BLaER1 treated with 17β-estradiol and CSF1 and Interleukin-3, amounts not matched to agents 10 nM and 100 nM (cell line): Measurements from ENCODE around the gene UBB.

Experiments used
- H3K27ac ChIP-seq, 11 experiments: shearing (Covaris generic); formaldehyde crosslinking; 2 replicates each; pipeline ENCODE4 v1.8.1; 2022
- H3K27me3 ChIP-seq, 11 experiments: shearing (Covaris generic); formaldehyde crosslinking; 2 replicates each; pipeline ENCODE4 v1.8.1; 2022
- H3K36me3 ChIP-seq, 11 experiments: shearing (Covaris generic); formaldehyde crosslinking; 2 replicates each; pipeline ENCODE4 v1.8.1; 2022
- H3K4me1 ChIP-seq, 10 experiments: shearing (Covaris generic); formaldehyde crosslinking; 2 replicates each; pipeline ENCODE4 v1.8.1; 2022
- H3K4me2 ChIP-seq, 11 experiments: shearing (Covaris generic); formaldehyde crosslinking; 2 replicates each; pipeline ENCODE4 v1.8.1; 2022
- H3K4me3 ChIP-seq, 10 experiments: shearing (Covaris generic); formaldehyde crosslinking; 2 replicates each; pipeline ENCODE4 v1.8.1; 2022
- H3K9ac ChIP-seq, 11 experiments: shearing (Covaris generic); formaldehyde crosslinking; 2 replicates each; pipeline ENCODE4 v1.8.1; 2022
- H3K9me3 ChIP-seq, 11 experiments: shearing (Covaris generic); formaldehyde crosslinking; replicated peaks in 1 of 11; 2 replicates each; pipeline ENCODE4 v1.8.1; 2022
- H4K20me1 ChIP-seq, 11 experiments: shearing (Covaris generic); formaldehyde crosslinking; 2 replicates each; pipeline ENCODE4 v1.8.1; 2022
- Cebpa-rat ChIP-seq, 11 experiments: shearing (Covaris generic); IDR thresholded peaks; 2 replicates each; pipeline ENCODE4 v1.8.1; 2022

UBB gene

DNA sequence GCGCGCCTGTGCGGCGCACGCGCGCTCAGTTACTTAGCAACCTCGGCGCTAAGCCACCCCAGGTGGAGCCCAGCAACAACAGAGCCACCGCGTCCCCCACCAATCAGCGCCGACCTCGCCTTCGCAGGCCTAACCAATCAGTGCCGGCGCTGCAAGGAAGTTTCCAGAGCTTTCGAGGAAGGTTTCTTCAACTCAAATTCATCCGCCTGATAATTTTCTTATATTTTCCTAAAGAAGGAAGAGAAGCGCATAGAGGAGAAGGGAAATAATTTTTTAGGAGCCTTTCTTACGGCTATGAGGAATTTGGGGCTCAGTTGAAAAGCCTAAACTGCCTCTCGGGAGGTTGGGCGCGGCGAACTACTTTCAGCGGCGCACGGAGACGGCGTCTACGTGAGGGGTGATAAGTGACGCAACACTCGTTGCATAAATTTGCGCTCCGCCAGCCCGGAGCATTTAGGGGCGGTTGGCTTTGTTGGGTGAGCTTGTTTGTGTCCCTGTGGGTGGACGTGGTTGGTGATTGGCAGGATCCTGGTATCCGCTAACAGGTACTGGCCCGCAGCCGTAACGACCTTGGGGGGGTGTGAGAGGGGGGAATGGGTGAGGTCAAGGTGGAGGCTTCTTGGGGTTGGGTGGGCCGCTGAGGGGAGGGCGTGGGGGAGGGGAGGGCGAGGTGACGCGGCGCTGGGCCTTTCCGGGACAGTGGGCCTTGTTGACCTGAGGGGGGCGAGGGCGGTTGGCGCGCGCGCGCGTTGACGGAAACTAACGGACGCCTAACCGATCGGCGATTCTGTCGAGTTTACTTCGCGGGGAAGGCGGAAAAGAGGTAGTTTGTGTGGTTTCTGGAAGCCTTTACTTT is at the start of gene UBB:
TSS of gene UBB (plus strand) at position 452 of the 856 bp plus-strand sequence. CDS start 817 bp downstream, outside the sequence.
- peak within 1 kb of the TSS; percentile 83 to 97 (median 93) for H3K9ac ChIP-seq
- no peaks in the 10 kb centered on the region for H3K9me3 ChIP-seq
- peaks cover 33 to 48% (median 41%) of the 10 kb centered on the region in 11 experiments for H4K20me1 ChIP-seq
- TF ChIP-seq Cebpa-rat (IDR thresholded peaks at IDR 0.05), result peak in 10 of 11 experiments; percentile 62 to 97 (median 84); a peak in 18 of 22 replicates
- no peaks in the 10 kb centered on the region for H3K27me3 ChIP-seq
- peaks cover 19 to 33% (median 27%) of the 10 kb centered on the region in 11 experiments for H3K36me3 ChIP-seq
- peak within 1 kb of the TSS; percentile 69 to 89 (median 80) for H3K4me3 ChIP-seq
- peak within 1 kb of the TSS; percentile 83 to 98 (median 93) for H3K4me2 ChIP-seq
- H3K4me1 ChIP-seq, result peaks cover 33 to 47% (median 40%) of the 10 kb centered on the region in 10 experiments
- peak within 1 kb of the TSS; percentile 88 to 100 (median 98) for H3K27ac ChIP-seq

DNA sequence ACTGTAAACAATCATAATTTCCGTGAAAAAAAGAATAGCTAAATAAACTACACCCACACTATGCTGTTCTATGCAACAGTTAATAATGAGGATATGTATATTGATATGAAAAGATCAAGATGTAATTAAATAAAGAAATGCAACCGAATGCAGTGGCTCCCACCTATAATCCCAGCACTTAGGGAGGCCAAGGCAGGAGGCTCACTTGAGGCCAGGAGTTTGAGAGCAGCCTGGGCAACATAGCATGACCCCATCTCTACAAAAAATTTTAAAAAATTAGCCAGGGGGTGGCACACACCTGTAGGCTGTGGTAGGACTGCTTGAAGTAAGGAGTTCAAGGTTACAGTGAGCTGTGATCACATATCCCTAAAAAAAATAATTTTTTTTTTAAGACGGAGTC is 42.5 kb upstream of the UBB start:
- Histone ChIP-seq H3K27me3 (no peaks in the 10 kb centered on the region), H3K9ac (no peak overlapping the region), H3K4me3 (no peak overlapping the region), H3K9me3 (no peaks in the 10 kb centered on the region), H3K4me1 (no peaks in the 10 kb centered on the region), H3K27ac (no peak overlapping the region), H4K20me1 (no peaks in the 10 kb centered on the region), H3K4me2 (no peak overlapping the region), H3K36me3 (peaks cover 0 to 13% (median 10%) of the 10 kb centered on the region in 11 experiments; a peak in 11 of 22 replicates)
- no peak for TF ChIP-seq Cebpa-rat (IDR thresholded peaks at IDR 0.05)

DNA sequence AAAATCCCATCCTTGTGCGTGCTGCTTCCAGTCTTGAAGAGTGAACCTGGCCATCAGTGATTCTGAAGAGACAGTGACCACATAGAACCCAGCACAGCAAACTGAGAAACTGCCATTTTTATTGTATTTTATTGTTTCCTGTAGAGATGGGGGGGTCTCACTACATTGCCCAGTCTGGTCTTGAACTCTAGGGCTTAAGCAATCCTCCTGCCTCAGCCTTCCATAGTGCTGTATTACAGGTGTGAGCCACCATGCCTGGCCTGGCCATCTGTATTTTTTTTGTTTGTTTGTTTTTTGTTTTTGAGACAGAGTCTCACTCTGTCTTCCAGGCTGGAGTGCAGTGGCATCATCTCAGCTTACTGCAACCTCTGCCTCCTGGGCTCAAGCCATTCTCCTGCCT is 41.5 kb upstream of the UBB start:
- Histone ChIP-seq H3K4me1 (no peaks in the 10 kb centered on the region), H3K36me3 (peaks cover 0 to 19% (median 10%) of the 10 kb centered on the region in 11 experiments; a peak in 11 of 22 replicates), H3K4me3 (no peak overlapping the region), H3K9me3 (no peaks in the 10 kb centered on the region), H3K27ac (no peak overlapping the region), H3K9ac (no peak overlapping the region), H4K20me1 (no peaks in the 10 kb centered on the region), H3K27me3 (no peaks in the 10 kb centered on the region), H3K4me2 (no peak overlapping the region)
- TF ChIP-seq Cebpa-rat (IDR thresholded peaks at IDR 0.05), result no peak

DNA sequence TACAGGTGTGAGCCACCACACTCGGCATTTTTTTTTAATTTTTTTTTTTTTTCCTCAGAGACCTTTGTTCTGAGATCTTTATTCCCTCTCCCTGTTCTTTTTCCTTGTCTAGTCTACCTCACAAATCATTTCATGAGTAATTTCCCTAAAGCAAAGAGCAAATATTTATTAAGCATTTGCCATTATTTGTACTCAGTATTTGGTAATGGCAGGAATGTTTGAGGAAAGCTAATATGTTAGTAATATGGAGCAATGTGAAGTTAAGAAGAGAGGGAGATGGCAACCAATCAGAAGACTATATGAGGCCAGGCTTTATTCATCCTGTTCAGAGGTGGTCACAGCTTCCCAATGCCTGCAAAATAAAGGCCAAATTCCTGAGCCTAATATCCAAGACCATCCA is 40.9 kb upstream of the UBB start:
- no peaks in the 10 kb centered on the region for H4K20me1 ChIP-seq
- no peaks in the 10 kb centered on the region for H3K27me3 ChIP-seq
- H3K4me2 ChIP-seq, result no peak overlapping the region
- H3K4me1 ChIP-seq, result no peaks in the 10 kb centered on the region
- peaks cover 0 to 20% (median 13%) of the 10 kb centered on the region in 11 experiments; a peak in 11 of 22 replicates for H3K36me3 ChIP-seq
- H3K9me3 ChIP-seq, result no peaks in the 10 kb centered on the region
- TF ChIP-seq Cebpa-rat (IDR thresholded peaks at IDR 0.05), result no peak
- H3K9ac ChIP-seq, result no peak overlapping the region
- no peak overlapping the region for H3K4me3 ChIP-seq
- H3K27ac ChIP-seq, result no peak overlapping the region

DNA sequence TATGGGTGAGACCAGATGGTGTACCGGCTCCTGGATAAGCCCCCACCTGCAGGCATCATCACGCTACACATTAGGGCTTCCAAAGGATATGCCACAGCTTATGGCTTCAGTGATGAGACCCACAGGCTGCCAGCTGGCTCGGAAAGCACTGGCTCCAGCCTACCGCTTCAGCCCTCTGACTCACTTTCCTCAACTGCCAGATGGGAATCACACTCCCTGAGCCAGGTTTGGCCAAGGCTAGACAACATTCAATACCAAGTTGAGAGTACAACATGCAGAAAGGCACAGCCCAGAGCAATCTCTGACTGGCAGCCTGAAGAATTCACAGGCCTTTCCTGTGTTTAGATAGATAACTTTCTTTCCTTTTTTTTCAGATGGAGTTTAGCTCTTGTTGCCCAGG is 37.9 kb upstream of the UBB start:
- H4K20me1 ChIP-seq, result no peaks in the 10 kb centered on the region
- H3K4me1 ChIP-seq, result no peaks in the 10 kb centered on the region
- H3K9ac ChIP-seq, result no peak overlapping the region
- no peak for TF ChIP-seq Cebpa-rat (IDR thresholded peaks at IDR 0.05)
- H3K4me2 ChIP-seq, result no peak overlapping the region
- H3K4me3 ChIP-seq, result no peak overlapping the region
- H3K27me3 ChIP-seq, result no peaks in the 10 kb centered on the region
- H3K36me3 ChIP-seq, result peaks cover 0 to 21% (median 13%) of the 10 kb centered on the region in 11 experiments; a peak in 11 of 22 replicates
- H3K9me3 ChIP-seq, result no peaks in the 10 kb centered on the region
- H3K27ac ChIP-seq, result no peak overlapping the region

DNA sequence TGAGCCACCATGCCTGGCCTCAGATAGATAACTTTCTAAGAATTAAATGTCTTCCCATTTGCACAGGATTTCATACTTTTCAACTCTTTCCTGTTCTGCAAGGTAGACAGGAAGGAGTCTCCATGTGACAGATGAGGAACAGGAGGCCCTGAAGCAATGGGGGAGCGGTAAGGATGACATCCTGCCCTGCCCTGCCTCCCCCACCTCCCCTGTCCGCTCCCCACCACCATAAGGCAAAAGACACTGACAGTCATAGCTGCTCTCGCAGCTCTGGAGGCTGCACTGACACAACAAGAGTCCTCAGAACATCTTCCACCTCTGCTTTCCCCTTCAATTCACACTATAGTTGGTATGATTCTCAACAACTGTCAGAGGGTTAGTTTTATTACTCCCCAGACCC is 37.3 kb upstream of the UBB start:
- Histone ChIP-seq H4K20me1 (no peaks in the 10 kb centered on the region), H3K4me2 (no peak overlapping the region), H3K9me3 (no peaks in the 10 kb centered on the region), H3K4me3 (no peak overlapping the region), H3K4me1 (no peaks in the 10 kb centered on the region), H3K9ac (no peak overlapping the region), H3K36me3 (peaks cover 0 to 27% (median 13%) of the 10 kb centered on the region in 11 experiments; a peak in 12 of 22 replicates), H3K27ac (no peak overlapping the region), H3K27me3 (no peaks in the 10 kb centered on the region)
- TF ChIP-seq Cebpa-rat (IDR thresholded peaks at IDR 0.05), result no peak

DNA sequence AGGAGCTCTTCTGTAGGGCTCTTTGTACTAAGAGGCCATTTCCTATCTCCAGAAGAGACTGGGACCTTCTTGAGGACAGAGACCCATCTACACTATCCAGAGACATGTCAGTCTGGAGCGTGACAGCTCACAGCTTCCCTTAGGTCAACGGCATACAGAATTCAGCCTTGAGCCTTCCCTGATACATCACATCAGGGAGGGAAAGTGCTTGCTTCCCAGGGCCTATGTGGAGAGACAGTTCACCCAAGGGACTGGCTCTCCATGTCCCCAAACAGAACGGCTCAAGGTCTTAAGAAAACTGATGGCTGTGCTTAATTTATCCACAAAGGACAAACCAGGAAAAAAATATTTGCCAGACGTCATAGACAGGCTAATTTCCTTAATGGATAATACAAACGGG is 35.3 kb upstream of the UBB start:
- Histone ChIP-seq H3K27ac (no peak overlapping the region), H3K4me2 (no peak overlapping the region), H3K9me3 (no peaks in the 10 kb centered on the region), H4K20me1 (peaks cover 0 to 7% (median 0%) of the 10 kb centered on the region in 11 experiments; a peak in 1 of 22 replicates), H3K27me3 (peaks cover 3 to 9% (median 4%) of the 10 kb centered on the region in 11 experiments; a peak in 21 of 22 replicates), H3K4me1 (no peaks in the 10 kb centered on the region), H3K4me3 (no peak overlapping the region), H3K36me3 (peaks cover 0 to 31% (median 13%) of the 10 kb centered on the region in 11 experiments; a peak in 13 of 22 replicates), H3K9ac (no peak overlapping the region)
- TF ChIP-seq Cebpa-rat (IDR thresholded peaks at IDR 0.05), result no peak

DNA sequence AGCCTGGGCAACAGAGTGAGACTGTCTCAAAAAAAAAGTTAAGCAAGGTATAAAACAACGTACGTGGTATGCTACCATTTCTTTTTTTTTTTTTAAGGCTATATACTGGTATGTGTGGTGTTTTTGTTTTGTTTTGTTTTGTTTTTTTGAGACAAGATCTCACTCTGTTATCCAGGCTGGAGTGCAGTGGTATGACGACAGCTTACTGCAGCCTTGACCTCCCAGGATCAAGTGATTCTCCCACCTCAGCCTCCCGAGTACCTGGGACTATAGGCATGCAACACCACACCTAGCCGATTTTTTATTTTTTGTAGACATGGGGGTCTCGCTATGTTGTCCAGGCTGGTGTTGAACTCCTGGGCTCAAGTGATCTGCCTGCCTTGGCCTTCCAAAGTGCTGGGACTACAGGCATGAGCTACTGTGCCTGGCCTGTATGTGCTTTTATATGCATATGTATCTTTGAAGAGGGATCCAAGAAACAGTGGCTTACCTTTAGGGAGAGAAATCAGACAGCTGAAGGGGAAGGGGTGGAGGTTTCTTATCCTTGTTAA is 34.1 kb upstream of the UBB start:
- Histone ChIP-seq H3K4me1 (no peaks in the 10 kb centered on the region), H3K36me3 (peaks cover 0 to 31% (median 13%) of the 10 kb centered on the region in 11 experiments; a peak in 13 of 22 replicates), H3K27me3 (peaks cover 14 to 21% (median 16%) of the 10 kb centered on the region in 11 experiments), H4K20me1 (peaks cover 0 to 8% (median 0%) of the 10 kb centered on the region in 11 experiments; a peak in 2 of 22 replicates), H3K9ac (no peak overlapping the region), H3K4me2 (no peak overlapping the region), H3K9me3 (no peaks in the 10 kb centered on the region), H3K4me3 (no peak overlapping the region), H3K27ac (no peak overlapping the region)
- TF ChIP-seq Cebpa-rat (IDR thresholded peaks at IDR 0.05), result no peak

DNA sequence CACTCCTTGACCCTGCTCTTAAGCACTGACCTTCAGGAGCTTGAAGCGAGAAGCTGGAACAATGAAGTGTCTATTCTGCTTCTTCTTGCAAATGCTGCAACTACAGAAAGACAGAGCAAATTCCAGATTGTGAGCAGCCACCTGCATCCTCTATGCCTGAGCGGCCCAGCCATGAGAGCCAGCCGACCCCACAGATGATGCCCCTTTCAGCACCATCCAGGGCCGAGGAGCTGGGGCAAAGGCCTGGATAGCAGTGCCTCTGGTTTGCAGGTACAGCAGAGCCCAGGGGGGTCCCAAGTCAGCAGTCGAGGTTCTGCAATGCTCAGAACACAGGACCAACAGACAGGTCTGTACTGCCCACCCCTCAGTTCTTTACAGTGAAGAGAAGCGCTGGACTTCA is 32.3 kb upstream of the UBB start:
- H4K20me1 ChIP-seq, result peaks cover 0 to 20% (median 6%) of the 10 kb centered on the region in 11 experiments; a peak in 6 of 22 replicates
- no peak overlapping the region for H3K4me2 ChIP-seq
- peaks cover 0 to 12% (median 5%) of the 10 kb centered on the region in 11 experiments; a peak in 19 of 22 replicates for H3K9me3 ChIP-seq
- peaks cover 32 to 39% (median 34%) of the 10 kb centered on the region in 11 experiments for H3K27me3 ChIP-seq
- no peak for TF ChIP-seq Cebpa-rat (IDR thresholded peaks at IDR 0.05)
- H3K4me1 ChIP-seq, result peaks cover 0 to 12% (median 6%) of the 10 kb centered on the region in 10 experiments; a peak in 8 of 20 replicates
- H3K9ac ChIP-seq, result no peak overlapping the region
- H3K27ac ChIP-seq, result no peak overlapping the region
- H3K36me3 ChIP-seq, result peaks cover 0 to 21% (median 0%) of the 10 kb centered on the region in 11 experiments; a peak in 8 of 22 replicates
- H3K4me3 ChIP-seq, result no peak overlapping the region
